PC-3 (cell line): ENCODE data around the gene NXPH2. TPM values are rescaled to one million over a fixed set of nuclear protein-coding genes. Genes with fewer than 3 reads are reported as not detected.

Experiments
- ATAC-seq: fragments of 200-7000 bp; cut with Tn5 transposase; 2 replicates; pipeline ENCODE4 v1.9.1; 2020; ENCODE audit warnings: mild to moderate bottlenecking, moderate library complexity
- BruUV-seq: library from RNA; stranded (reverse); fragments of 400-500 nt; replicated peaks from 2 replicates; lab custom pipeline; 2021; lab: Mats Ljungman, UMichigan
- CTCF ChIA-PET: fragments of 300-600 bp; sonication (Branson Sonifier 250); formaldehyde crosslinking; loops from one replicate; lab custom pipeline; 2022; ENCODE audit warnings: antibody characterized with exemption; lab: Charles Lee
- POLR2A ChIA-PET: fragments of 300-600 bp; sonication (Branson Sonifier 250); formaldehyde crosslinking; loops from one replicate; lab custom pipeline; 2022; ENCODE audit warnings: antibody characterized with exemption; ENCODE audit not compliant: unreplicated experiment; lab: Charles Lee
- DNase-seq: peaks from one replicate; pipeline ENCODE4 v3.0.0-alpha.2; 2015
- H2AFZ ChIP-seq: fragments of 300-600 bp; sonication (generic); 2 replicates; pipeline ENCODE4 v1.6.0; 2016; ENCODE audit warnings: antibody characterized with exemption, low read length
- H3F3A ChIP-seq: fragments of 300-600 bp; sonication (generic); one replicate; pipeline ENCODE4 v1.6.0; 2017; ENCODE audit warnings: antibody characterized with exemption, low read length, control low read depth, mild to moderate bottlenecking; ENCODE audit not compliant: unreplicated experiment
- H3K27ac ChIP-seq: fragments of 300-600 bp; sonication (generic); 2 replicates; pipeline ENCODE4 v1.5.1; 2016; ENCODE audit warnings: mild to moderate bottlenecking, low read length
- H3K27me3 ChIP-seq: fragments of 300-600 bp; sonication (generic); 2 replicates; pipeline ENCODE4 v1.6.1; 2016; ENCODE audit warnings: low read length, mixed read lengths
- H3K36me3 ChIP-seq: fragments of 300-600 bp; sonication (generic); 2 replicates; pipeline ENCODE4 v1.6.1; 2016; ENCODE audit warnings: low read depth, mixed run types, low read length, mixed read lengths
- H3K4me1 ChIP-seq: fragments of 300-600 bp; sonication (generic); 2 replicates; pipeline ENCODE4 v1.5.1; 2016; ENCODE audit warnings: low read length; ENCODE audit not compliant: insufficient read depth
- H3K4me2 ChIP-seq: fragments of 300-600 bp; sonication (generic); 2 replicates; pipeline ENCODE4 v1.6.0; 2016; ENCODE audit warnings: low read length
- H3K4me3 ChIP-seq: fragments of 300-600 bp; sonication (generic); 2 replicates; pipeline ENCODE4 v1.5.1; 2016; ENCODE audit warnings: mild to moderate bottlenecking, low read length, mixed read lengths
- H3K79me2 ChIP-seq: fragments of 300-600 bp; sonication (generic); 2 replicates; pipeline ENCODE4 v1.6.1; 2017; ENCODE audit warnings: low read length, mixed read lengths
- H3K9ac ChIP-seq: fragments of 300-600 bp; sonication (generic); 2 replicates; pipeline ENCODE4 v1.6.0; 2016; ENCODE audit warnings: mild to moderate bottlenecking, low read length
- H3K9me2 ChIP-seq: fragments of 300-600 bp; sonication (generic); replicated peaks from 2 replicates; pipeline ENCODE4 v1.6.1; 2016; ENCODE audit warnings: mixed run types, low read length, mixed read lengths
- H3K9me3 ChIP-seq: fragments of 300-600 bp; sonication (generic); 2 replicates; pipeline ENCODE4 v1.6.1; 2016; ENCODE audit warnings: low read length, mixed read lengths
- H4K20me1 ChIP-seq: fragments of 300-600 bp; sonication (generic); 2 replicates; pipeline ENCODE4 v1.6.1; 2016; ENCODE audit warnings: low read length, mixed read lengths
- EZH2 ChIP-seq: fragments of 300-600 bp; sonication (generic); IDR thresholded peaks from one replicate; pipeline ENCODE4 v1.6.1; 2017; ENCODE audit warnings: antibody characterized with exemption, mild to moderate bottlenecking, low read length; ENCODE audit not compliant: unreplicated experiment
- EZH2phosphoT487 ChIP-seq: fragments of 300-600 bp; sonication (generic); IDR thresholded peaks from 2 replicates; pipeline ENCODE4 v1.6.1; 2018; ENCODE audit warnings: mild to moderate bottlenecking, antibody characterized with exemption, low read length, borderline replicate concordance
- intact Hi-C: fragments of 100-400 bp; cut with micrococcal nuclease; formaldehyde crosslinking; loops from 2 replicates; pipeline ENCODE4 v1.9.0; 2023
- total RNA-seq: library from RNA; depleted of rRNA; stranded (reverse); fragments of >200 nt; gene quantifications from 2 replicates; pipeline ENCODE4 v1.2.3, GENCODE V29; 2014
- TF ChIP-seq, protein P1 (sequence below): fragments of 300-600 bp; sonication (generic); conservative IDR thresholded peaks from 2 replicates; pipeline ENCODE4 v1.5.1; 2017; ENCODE audit warnings: antibody characterized with exemption, low read depth, mild to moderate bottlenecking, low read length

NXPH2 gene
- total RNA-seq, 1 experiment from 2014 or later = not detected

DNA sequence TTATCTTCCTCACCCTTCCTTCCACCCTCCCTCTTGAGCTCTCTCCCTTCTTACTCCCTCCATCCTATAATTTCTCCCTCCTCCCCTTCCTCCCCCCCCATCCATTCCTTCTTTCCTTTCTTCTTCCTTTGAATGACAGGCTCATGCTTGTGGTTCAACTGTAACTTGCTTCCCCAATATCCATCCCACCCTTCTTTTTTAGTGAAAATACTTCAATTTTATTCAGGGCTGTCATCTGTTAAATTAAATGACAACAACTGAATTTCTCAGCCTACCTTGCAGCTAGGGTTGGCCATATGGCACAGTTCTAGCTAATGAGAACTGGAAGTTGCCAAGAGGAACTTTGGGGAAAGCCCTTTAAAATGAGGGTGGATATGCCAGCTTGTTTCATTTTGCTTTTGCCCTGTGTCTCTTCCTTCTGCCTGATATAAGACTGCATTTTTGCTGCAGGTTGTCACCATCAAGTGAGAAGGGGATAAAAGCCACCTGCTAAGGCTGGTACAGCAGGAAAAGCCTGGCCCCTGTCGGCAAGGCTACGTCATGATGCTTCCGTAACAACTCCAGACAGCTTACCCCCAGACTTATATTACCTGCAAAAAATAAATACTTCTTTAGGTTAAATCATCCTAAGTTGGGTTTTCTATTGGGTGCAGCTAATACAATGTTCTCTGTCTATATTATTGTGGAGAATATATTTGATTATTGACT lies 121.8 kb downstream of the NXPH2 start:
- no peaks in the 10 kb centered on the region for H3K9me3 ChIP-seq
- TF ChIP-seq, protein P1, sequence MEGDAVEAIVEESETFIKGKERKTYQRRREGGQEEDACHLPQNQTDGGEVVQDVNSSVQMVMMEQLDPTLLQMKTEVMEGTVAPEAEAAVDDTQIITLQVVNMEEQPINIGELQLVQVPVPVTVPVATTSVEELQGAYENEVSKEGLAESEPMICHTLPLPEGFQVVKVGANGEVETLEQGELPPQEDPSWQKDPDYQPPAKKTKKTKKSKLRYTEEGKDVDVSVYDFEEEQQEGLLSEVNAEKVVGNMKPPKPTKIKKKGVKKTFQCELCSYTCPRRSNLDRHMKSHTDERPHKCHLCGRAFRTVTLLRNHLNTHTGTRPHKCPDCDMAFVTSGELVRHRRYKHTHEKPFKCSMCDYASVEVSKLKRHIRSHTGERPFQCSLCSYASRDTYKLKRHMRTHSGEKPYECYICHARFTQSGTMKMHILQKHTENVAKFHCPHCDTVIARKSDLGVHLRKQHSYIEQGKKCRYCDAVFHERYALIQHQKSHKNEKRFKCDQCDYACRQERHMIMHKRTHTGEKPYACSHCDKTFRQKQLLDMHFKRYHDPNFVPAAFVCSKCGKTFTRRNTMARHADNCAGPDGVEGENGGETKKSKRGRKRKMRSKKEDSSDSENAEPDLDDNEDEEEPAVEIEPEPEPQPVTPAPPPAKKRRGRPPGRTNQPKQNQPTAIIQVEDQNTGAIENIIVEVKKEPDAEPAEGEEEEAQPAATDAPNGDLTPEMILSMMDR = no peak; the same call in 1 of the 2 replicates
- TF ChIP-seq EZH2 = no peak
- TF ChIP-seq EZH2phosphoT487 = no peak
- H3K9me2 ChIP-seq = no peaks in the 10 kb centered on the region; the same call in 1 of the 2 replicates
- no peak overlapping the region for H2AFZ ChIP-seq
- H3K4me2 ChIP-seq = no peak overlapping the region
- CTCF ChIA-PET = no interaction called here
- no peaks in the 10 kb centered on the region for H3K36me3 ChIP-seq
- no peak overlapping the region for H3K4me3 ChIP-seq
- DNase-seq (no peak), ATAC-seq (no peak)
- no peaks in the 10 kb centered on the region for H3K4me1 ChIP-seq
- H3K79me2 ChIP-seq = no peaks in the 10 kb centered on the region
- no peak overlapping the region for H3K9ac ChIP-seq
- no peak overlapping the region for H3K27ac ChIP-seq
- intact Hi-C loops = no loop called here
- no peaks in the 10 kb centered on the region for H3F3A ChIP-seq
- H3K27me3 ChIP-seq = no peaks in the 10 kb centered on the region
- no TSS peak for BruUV-seq
- H4K20me1 ChIP-seq = no peaks in the 10 kb centered on the region
- POLR2A ChIA-PET = no interaction called here

DNA sequence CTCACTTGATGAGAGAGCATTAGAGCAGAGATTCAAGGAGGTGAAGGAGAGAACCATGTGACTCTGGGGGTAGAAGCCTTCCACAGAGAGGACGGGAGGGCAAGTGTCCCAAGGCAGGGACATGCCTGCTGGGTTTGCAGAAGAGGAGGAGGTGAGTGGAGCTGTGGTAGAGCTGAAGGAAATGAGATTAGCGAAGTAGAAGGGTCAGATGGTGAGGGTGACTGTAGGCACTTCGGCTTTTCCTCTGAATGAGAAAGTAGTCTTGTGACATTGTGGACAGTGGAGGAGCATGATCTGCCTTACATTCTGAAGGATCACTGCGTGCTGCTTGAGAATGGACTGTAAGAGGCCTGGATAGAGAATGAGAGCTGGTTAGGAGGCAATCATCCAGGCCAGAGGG lies 126.0 kb downstream of the NXPH2 start:
- DNase-seq (no peak), ATAC-seq (no peak)
- Histone ChIP-seq H3K4me3 (no peak overlapping the region), H3K9me3 (no peaks in the 10 kb centered on the region), H3K36me3 (no peaks in the 10 kb centered on the region), H2AFZ (no peak overlapping the region), H3K9me2 (no peaks in the 10 kb centered on the region), H3K4me2 (no peak overlapping the region), H3K4me1 (no peaks in the 10 kb centered on the region), H3K79me2 (no peaks in the 10 kb centered on the region), H3K27ac (no peak overlapping the region), H3K27me3 (no peaks in the 10 kb centered on the region), H4K20me1 (no peaks in the 10 kb centered on the region), H3F3A (no peaks in the 10 kb centered on the region), H3K9ac (no peak overlapping the region)
- no TSS peak for BruUV-seq
- intact Hi-C loops = no loop called here
- TF ChIP-seq, protein P1 = no peak
- ChIA-PET CTCF (no interaction called here), POLR2A (no interaction called here)

DNA sequence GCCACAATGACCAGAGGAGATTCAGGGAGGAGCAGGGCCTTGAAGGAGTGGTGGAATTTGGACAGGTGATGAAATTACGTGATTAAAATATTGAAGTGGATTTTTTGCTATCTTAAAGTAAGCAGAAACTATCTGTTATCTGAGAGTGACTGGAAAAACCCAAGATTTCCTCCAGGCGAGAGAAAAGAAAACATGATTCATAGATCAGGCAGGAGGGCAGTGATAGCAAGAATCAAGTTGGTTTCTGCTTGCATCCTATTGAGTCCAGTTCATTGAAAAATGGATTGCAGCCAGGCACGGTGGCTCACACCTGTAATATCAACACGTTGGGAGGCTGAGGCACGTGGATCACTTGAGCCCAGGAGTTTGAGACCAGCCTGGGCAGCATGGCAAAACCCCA lies 127.8 kb downstream of the NXPH2 start:
- Histone ChIP-seq H3K27ac (no peak overlapping the region), H3F3A (no peaks in the 10 kb centered on the region), H3K4me2 (no peak overlapping the region), H3K9me3 (no peaks in the 10 kb centered on the region), H3K4me3 (no peak overlapping the region), H3K9ac (no peak overlapping the region), H3K79me2 (no peaks in the 10 kb centered on the region), H3K4me1 (no peaks in the 10 kb centered on the region), H3K9me2 (no peaks in the 10 kb centered on the region), H3K27me3 (no peaks in the 10 kb centered on the region), H3K36me3 (no peaks in the 10 kb centered on the region), H4K20me1 (no peaks in the 10 kb centered on the region), H2AFZ (no peak overlapping the region)
- TF ChIP-seq, protein P1 = no peak
- TF ChIP-seq EZH2phosphoT487 (no peak), EZH2 (no peak)
- DNase-seq = peak; percentile 26
- ChIA-PET POLR2A (no interaction called here), CTCF (no interaction called here)
- intact Hi-C loops = no loop called here
- no TSS peak for BruUV-seq
- ATAC-seq = 0 out of 2 replicates have a peak, but pooled peaks have one; percentile 24
